ENCODE data around the gene DAPK1. TPM values are rescaled to one million over a fixed set of nuclear protein-coding genes. Genes with fewer than 3 reads are reported as not detected.
"Not testable (repeated sequence)": the region's sequence is repeated elsewhere in the genome, so short reads cannot be mapped to it uniquely, and the experiment has no call there.

DAPK1 gene
- total RNA-seq, 1 donor from 2014 or later, result 3.6 TPM

- Mint-ChIP-seq H3K27ac (no peak overlapping the region), H3K4me3 (no peak overlapping the region), H3K4me1 (peaks cover 5% of the 10 kb centered on the region), H3K9me3 (no peaks in the 10 kb centered on the region), H3K36me3 (ENCODE audit: low read depth) (no peaks in the 10 kb centered on the region), H3K27me3 (no peaks in the 10 kb centered on the region)
- intact Hi-C loops (cut with micrococcal nuclease), result loop anchor here (1.0 kb wide), 1 partner anchor 30 kb away; no protein-coding TSS in a partner anchor
- DNase-seq, result no peak
These were observed 35.6 kb downstream of the DAPK1 start for GRCh38 chr9:87533271-87533670.

GRCh38 chr9:87534036-87534435 lies 36.4 kb downstream of the DAPK1 start:
- no peaks in the 10 kb centered on the region for H3K27me3 Mint-ChIP-seq
- DNase-seq, result no peak
- H3K9me3 Mint-ChIP-seq, result no peaks in the 10 kb centered on the region
- no peak overlapping the region for H3K27ac Mint-ChIP-seq
- peaks cover 5% of the 10 kb centered on the region for H3K4me1 Mint-ChIP-seq
- H3K36me3 Mint-ChIP-seq (ENCODE audit: low read depth), result no peaks in the 10 kb centered on the region
- H3K4me3 Mint-ChIP-seq, result no peak overlapping the region
- intact Hi-C loops (cut with micrococcal nuclease), result no loop called here

- no peaks in the 10 kb centered on the region for H3K27me3 Mint-ChIP-seq
- no peaks in the 10 kb centered on the region for H3K9me3 Mint-ChIP-seq
- H3K4me3 Mint-ChIP-seq, result no peak overlapping the region
- H3K4me1 Mint-ChIP-seq, result peaks cover 5% of the 10 kb centered on the region
- intact Hi-C loops (cut with micrococcal nuclease), result loop anchor here (1.0 kb wide), 1 partner anchor 35 kb away; no protein-coding TSS in a partner anchor
- H3K27ac Mint-ChIP-seq, result no peak overlapping the region
- H3K36me3 Mint-ChIP-seq (ENCODE audit: low read depth), result no peaks in the 10 kb centered on the region
- DNase-seq, result no peak
These were observed 37.3 kb downstream of the DAPK1 start for GRCh38 chr9:87534957-87535356.

- H3K27me3 Mint-ChIP-seq, result no peaks in the 10 kb centered on the region
- H3K4me1 Mint-ChIP-seq, result peaks cover 5% of the 10 kb centered on the region
- no peaks in the 10 kb centered on the region for H3K36me3 Mint-ChIP-seq (ENCODE audit: low read depth)
- peak overlapping the region; percentile 89 for H3K27ac Mint-ChIP-seq
- H3K4me3 Mint-ChIP-seq, result no peak overlapping the region
- H3K9me3 Mint-ChIP-seq, result no peaks in the 10 kb centered on the region
- intact Hi-C loops (cut with micrococcal nuclease), result loop anchor here (1.0 kb wide), 2 partner anchors 36 to 72 kb away; no protein-coding TSS in a partner anchor
- peak; percentile 66 for DNase-seq
These were observed 38.3 kb downstream of the DAPK1 start for GRCh38 chr9:87535817-87536539.

- intact Hi-C loops (cut with micrococcal nuclease), result no loop called here
- no peaks in the 10 kb centered on the region for H3K36me3 Mint-ChIP-seq (ENCODE audit: low read depth)
- H3K9me3 Mint-ChIP-seq, result no peaks in the 10 kb centered on the region
- no peak overlapping the region for H3K27ac Mint-ChIP-seq
- no peak for DNase-seq
- H3K4me3 Mint-ChIP-seq, result no peak overlapping the region
- no peaks in the 10 kb centered on the region for H3K27me3 Mint-ChIP-seq
- H3K4me1 Mint-ChIP-seq, result peaks cover 5% of the 10 kb centered on the region
These were observed 40.0 kb downstream of the DAPK1 start for GRCh38 chr9:87537625-87538024.

GRCh38 chr9:87540444-87541105 lies 42.9 kb downstream of the DAPK1 start:
- Mint-ChIP-seq H3K4me1 (peaks cover 5% of the 10 kb centered on the region), H3K27me3 (no peaks in the 10 kb centered on the region), H3K36me3 (ENCODE audit: low read depth) (no peaks in the 10 kb centered on the region), H3K27ac (no peak overlapping the region), H3K4me3 (no peak overlapping the region), H3K9me3 (no peaks in the 10 kb centered on the region)
- intact Hi-C loops (cut with micrococcal nuclease), result no loop called here
- no peak for DNase-seq

- H3K36me3 Mint-ChIP-seq (ENCODE audit: low read depth), result no peaks in the 10 kb centered on the region
- H3K4me1 Mint-ChIP-seq, result no peaks in the 10 kb centered on the region
- DNase-seq, result no peak
- no peak overlapping the region for H3K27ac Mint-ChIP-seq
- intact Hi-C loops (cut with micrococcal nuclease), result no loop called here
- H3K27me3 Mint-ChIP-seq, result no peaks in the 10 kb centered on the region
- H3K4me3 Mint-ChIP-seq, result no peak overlapping the region
- H3K9me3 Mint-ChIP-seq, result no peaks in the 10 kb centered on the region
These were observed 44.0 kb downstream of the DAPK1 start for GRCh38 chr9:87541663-87542062.

- no peak overlapping the region for H3K27ac Mint-ChIP-seq
- no peaks in the 10 kb centered on the region for H3K27me3 Mint-ChIP-seq
- intact Hi-C loops (cut with micrococcal nuclease), result no loop called here
- DNase-seq, result no peak
- no peak overlapping the region for H3K4me3 Mint-ChIP-seq
- H3K9me3 Mint-ChIP-seq, result no peaks in the 10 kb centered on the region
- H3K36me3 Mint-ChIP-seq (ENCODE audit: low read depth), result no peaks in the 10 kb centered on the region
- H3K4me1 Mint-ChIP-seq, result no peaks in the 10 kb centered on the region
These were observed 44.5 kb downstream of the DAPK1 start for GRCh38 chr9:87542141-87542540.

- Mint-ChIP-seq H3K36me3 (ENCODE audit: low read depth) (no peaks in the 10 kb centered on the region), H3K27me3 (no peaks in the 10 kb centered on the region), H3K27ac (no peak overlapping the region), H3K4me1 (no peaks in the 10 kb centered on the region), H3K9me3 (no peaks in the 10 kb centered on the region), H3K4me3 (no peak overlapping the region)
- no peak for DNase-seq
- intact Hi-C loops (cut with micrococcal nuclease), result no loop called here
These were observed 45.6 kb downstream of the DAPK1 start for GRCh38 chr9:87543251-87543650.

GRCh38 chr9:87545858-87546257 lies 48.2 kb downstream of the DAPK1 start:
- no peaks in the 10 kb centered on the region for H3K9me3 Mint-ChIP-seq

GRCh38 chr9:87546704-87547103 lies 49.0 kb downstream of the DAPK1 start:
- Mint-ChIP-seq H3K4me1 (no peaks in the 10 kb centered on the region), H3K4me3 (no peak overlapping the region), H3K36me3 (ENCODE audit: low read depth) (no peaks in the 10 kb centered on the region), H3K27me3 (peaks cover 4% of the 10 kb centered on the region), H3K27ac (no peak overlapping the region), H3K9me3 (no peaks in the 10 kb centered on the region)
- DNase-seq, result no peak
- intact Hi-C loops (cut with micrococcal nuclease), result no loop called here

More at GRCh38 chr9:87545858-87546257, 48.2 kb downstream of the DAPK1 start:
- intact Hi-C loops (cut with micrococcal nuclease), result no loop called here
- no peak for DNase-seq
- Mint-ChIP-seq H3K4me1 (no peaks in the 10 kb centered on the region), H3K27me3 (peaks cover 4% of the 10 kb centered on the region), H3K27ac (no peak overlapping the region), H3K36me3 (ENCODE audit: low read depth) (no peaks in the 10 kb centered on the region), H3K4me3 (no peak overlapping the region)

- H3K4me1 Mint-ChIP-seq, result no peaks in the 10 kb centered on the region
These were observed 50.0 kb downstream of the DAPK1 start for GRCh38 chr9:87547671-87548081.

GRCh38 chr9:87548159-87548558 lies 50.5 kb downstream of the DAPK1 start:
- Mint-ChIP-seq H3K27me3 (peaks cover 4% of the 10 kb centered on the region), H3K27ac (no peak overlapping the region), H3K36me3 (ENCODE audit: low read depth) (no peaks in the 10 kb centered on the region), H3K4me3 (no peak overlapping the region), H3K4me1 (no peaks in the 10 kb centered on the region), H3K9me3 (no peaks in the 10 kb centered on the region)
- intact Hi-C loops (cut with micrococcal nuclease), result no loop called here
- DNase-seq, result no peak

More at GRCh38 chr9:87547671-87548081, 50.0 kb downstream of the DAPK1 start:
- Mint-ChIP-seq H3K36me3 (ENCODE audit: low read depth) (no peaks in the 10 kb centered on the region), H3K4me3 (no peak overlapping the region), H3K27ac (no peak overlapping the region), H3K9me3 (no peaks in the 10 kb centered on the region), H3K27me3 (peaks cover 4% of the 10 kb centered on the region)
- intact Hi-C loops (cut with micrococcal nuclease), result no loop called here
- no peak for DNase-seq

- intact Hi-C loops (cut with micrococcal nuclease); H3K4me3 Mint-ChIP-seq; H3K27ac Mint-ChIP-seq; DNase-seq; H3K36me3 Mint-ChIP-seq (ENCODE audit: low read depth); H3K4me1 Mint-ChIP-seq; H3K9me3 Mint-ChIP-seq; H3K27me3 Mint-ChIP-seq: not testable (repeated sequence)
These were observed 51.4 kb downstream of the DAPK1 start for GRCh38 chr9:87549088-87549487.
